ENCODE data around the gene CABP1. TPM values are rescaled to one million over a fixed set of nuclear protein-coding genes. Genes with fewer than 3 reads are reported as not detected.

CABP1 gene
- total RNA-seq, 1 donor from 2014 or later = not detected

- Histone ChIP-seq H3K36me3 (ENCODE audit: control insufficient read depth, insufficient read depth, low read length) (no peaks in the 10 kb centered on the region), H3K27me3 (ENCODE audit: control insufficient read depth, insufficient read depth, low read length) (no peaks in the 10 kb centered on the region), H3K4me3 (ENCODE audit: low read depth, low read length) (no peak overlapping the region)
- DNase-seq (ENCODE audit: low read depth) = peak; percentile 17
- FAIRE-seq = no peak
- TF ChIP-seq, protein P1, sequence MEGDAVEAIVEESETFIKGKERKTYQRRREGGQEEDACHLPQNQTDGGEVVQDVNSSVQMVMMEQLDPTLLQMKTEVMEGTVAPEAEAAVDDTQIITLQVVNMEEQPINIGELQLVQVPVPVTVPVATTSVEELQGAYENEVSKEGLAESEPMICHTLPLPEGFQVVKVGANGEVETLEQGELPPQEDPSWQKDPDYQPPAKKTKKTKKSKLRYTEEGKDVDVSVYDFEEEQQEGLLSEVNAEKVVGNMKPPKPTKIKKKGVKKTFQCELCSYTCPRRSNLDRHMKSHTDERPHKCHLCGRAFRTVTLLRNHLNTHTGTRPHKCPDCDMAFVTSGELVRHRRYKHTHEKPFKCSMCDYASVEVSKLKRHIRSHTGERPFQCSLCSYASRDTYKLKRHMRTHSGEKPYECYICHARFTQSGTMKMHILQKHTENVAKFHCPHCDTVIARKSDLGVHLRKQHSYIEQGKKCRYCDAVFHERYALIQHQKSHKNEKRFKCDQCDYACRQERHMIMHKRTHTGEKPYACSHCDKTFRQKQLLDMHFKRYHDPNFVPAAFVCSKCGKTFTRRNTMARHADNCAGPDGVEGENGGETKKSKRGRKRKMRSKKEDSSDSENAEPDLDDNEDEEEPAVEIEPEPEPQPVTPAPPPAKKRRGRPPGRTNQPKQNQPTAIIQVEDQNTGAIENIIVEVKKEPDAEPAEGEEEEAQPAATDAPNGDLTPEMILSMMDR (IDR thresholded peaks at IDR 0.05; ENCODE audit: insufficient read depth, low read length, severe bottlenecking) = no peak
Measured at GRCh38 chr12:120677765-120678473, 37.5 kb downstream of the CABP1 start.

GRCh38 chr12:120678572-120678971 is 38.1 kb downstream of the CABP1 start:
- no peak for FAIRE-seq
- Histone ChIP-seq H3K27me3 (ENCODE audit: control insufficient read depth, insufficient read depth, low read length) (no peaks in the 10 kb centered on the region), H3K36me3 (ENCODE audit: control insufficient read depth, insufficient read depth, low read length) (no peaks in the 10 kb centered on the region), H3K4me3 (ENCODE audit: low read depth, low read length) (no peak overlapping the region)
- peak; percentile 20 for DNase-seq (ENCODE audit: low read depth)
- TF ChIP-seq, protein P1 (IDR thresholded peaks at IDR 0.05; ENCODE audit: insufficient read depth, low read length, severe bottlenecking) = no peak

DNA sequence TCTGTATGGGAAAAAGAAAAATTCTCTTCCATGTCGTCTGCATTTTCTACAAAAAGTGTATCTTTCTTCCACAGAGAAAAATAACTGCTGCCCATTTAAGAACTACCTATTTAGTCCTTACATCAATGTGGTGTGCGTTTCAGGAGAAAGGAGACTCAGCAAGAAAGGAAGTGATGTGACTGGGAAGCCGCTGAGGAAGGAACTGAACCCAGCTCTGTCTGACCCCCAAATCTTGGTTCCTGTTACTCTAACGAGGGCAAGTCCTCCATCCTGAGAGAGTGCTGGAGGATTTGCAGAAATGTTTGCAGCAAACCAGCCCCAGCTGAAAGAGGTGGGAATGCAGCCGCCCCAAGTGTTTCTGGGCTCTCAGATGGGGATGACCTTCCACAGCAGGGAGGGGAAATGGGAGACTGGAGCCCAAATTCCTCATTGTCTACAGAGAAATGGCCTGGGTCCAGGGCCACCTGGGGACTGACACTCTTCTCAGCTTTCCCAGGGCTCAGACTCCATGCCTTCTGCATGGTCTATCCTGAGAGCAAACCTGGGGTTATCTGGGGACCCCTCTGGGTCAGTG is 39.8 kb downstream of the CABP1 start:
- TF ChIP-seq, protein P1 (IDR thresholded peaks at IDR 0.05; ENCODE audit: insufficient read depth, low read length, severe bottlenecking) = no peak
- no peak for FAIRE-seq
- no peak for DNase-seq (ENCODE audit: low read depth)
- Histone ChIP-seq H3K27me3 (ENCODE audit: control insufficient read depth, insufficient read depth, low read length) (no peaks in the 10 kb centered on the region), H3K36me3 (ENCODE audit: control insufficient read depth, insufficient read depth, low read length) (no peaks in the 10 kb centered on the region), H3K4me3 (ENCODE audit: low read depth, low read length) (no peak overlapping the region)

DNA sequence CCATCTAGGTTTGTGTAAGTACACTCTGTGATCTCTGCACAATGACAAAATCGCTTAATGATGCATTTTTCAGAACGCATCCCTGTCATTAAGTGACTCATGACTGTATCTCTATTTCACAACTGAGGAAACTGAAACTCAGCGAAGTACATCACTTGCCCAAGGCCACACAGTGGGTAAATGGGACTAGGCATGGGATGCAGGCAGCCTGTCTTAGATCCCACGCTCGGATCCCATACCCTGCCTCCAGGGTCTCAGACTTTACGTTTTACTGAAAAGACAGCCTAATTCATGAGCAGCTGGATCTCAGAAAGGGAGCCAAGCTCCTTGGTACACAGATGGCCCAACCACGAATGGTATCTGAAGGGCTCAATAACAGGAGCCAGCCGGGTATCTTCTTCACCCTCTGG is 44.1 kb downstream of the CABP1 start:
- TF ChIP-seq, protein P1 (IDR thresholded peaks at IDR 0.05; ENCODE audit: insufficient read depth, low read length, severe bottlenecking) = no peak
- FAIRE-seq (no peak), DNase-seq (ENCODE audit: low read depth) (peak; percentile 74)
- Histone ChIP-seq H3K27me3 (ENCODE audit: control insufficient read depth, insufficient read depth, low read length) (no peaks in the 10 kb centered on the region), H3K36me3 (ENCODE audit: control insufficient read depth, insufficient read depth, low read length) (no peaks in the 10 kb centered on the region), H3K4me3 (ENCODE audit: low read depth, low read length) (no peak overlapping the region)

- no peak for FAIRE-seq
- no peak for DNase-seq (ENCODE audit: low read depth)
- Histone ChIP-seq H3K4me3 (ENCODE audit: low read depth, low read length) (no peak overlapping the region), H3K27me3 (ENCODE audit: control insufficient read depth, insufficient read depth, low read length) (no peaks in the 10 kb centered on the region), H3K36me3 (ENCODE audit: control insufficient read depth, insufficient read depth, low read length) (no peaks in the 10 kb centered on the region)
- TF ChIP-seq, protein P1 (IDR thresholded peaks at IDR 0.05; ENCODE audit: insufficient read depth, low read length, severe bottlenecking) = no peak
Measured at GRCh38 chr12:120685522-120685921, 45.1 kb downstream of the CABP1 start.
